Liver (tissue), 9 donors: Measurements from ENCODE around the gene PEF1. TPM values are rescaled to one million over a fixed set of nuclear protein-coding genes. Genes with fewer than 3 reads are reported as not detected.

Experiments
- DNase-seq: peaks from one replicate; pipeline ENCODE4 v3.0.0-alpha.2; 2017; ENCODE audit warnings: low spot score
- H3K27ac ChIP-seq, 2 donors: one replicate each; pipeline ENCODE4 v1.7.0; 2013; ENCODE audit warnings: inconsistent platforms in 2 of 2, low read length in 2 of 2, control low read depth in 1 of 2, low read depth in 1 of 2, mild to moderate bottlenecking in 1 of 2
- H3K27me3 ChIP-seq, 4 donors: one replicate each; pipeline versions ENCODE4 v1.6.1 to v1.7.0; 2013; ENCODE audit warnings: low read length in 3 of 4, inconsistent platforms in 1 of 4, mild to moderate bottlenecking in 1 of 4, moderate library complexity in 1 of 4; ENCODE audit not compliant: control insufficient read depth in 4 of 4, insufficient read depth in 4 of 4
- H3K36me3 ChIP-seq, 4 donors: one replicate each; pipeline versions ENCODE4 v1.6.1 to v1.7.0; 2013; ENCODE audit warnings: low read length in 3 of 4, mild to moderate bottlenecking in 3 of 4, low read depth in 1 of 4, moderate library complexity in 1 of 4; ENCODE audit not compliant: control insufficient read depth in 4 of 4, insufficient read depth in 3 of 4
- H3K4me1 ChIP-seq, 4 donors: one replicate each; pipeline versions ENCODE4 v1.6.1 to v1.7.0; 2013; ENCODE audit warnings: low read length in 3 of 4, mild to moderate bottlenecking in 3 of 4, moderate library complexity in 1 of 4; ENCODE audit not compliant: control insufficient read depth in 4 of 4, insufficient read depth in 4 of 4
- H3K4me3 ChIP-seq, 3 donors: one replicate each; pipeline versions ENCODE4 v1.6.1 to v1.7.0; 2013; ENCODE audit warnings: low read length in 3 of 3, control low read depth in 1 of 3, low read depth in 1 of 3, mild to moderate bottlenecking in 1 of 3
- H3K9ac ChIP-seq, 2 donors: one replicate each; pipeline ENCODE4 v1.7.0; 2013; ENCODE audit warnings: low read length in 2 of 2, mild to moderate bottlenecking in 2 of 2, moderate library complexity in 2 of 2, control low read depth in 1 of 2, low read depth in 1 of 2
- H3K9me3 ChIP-seq, 4 donors: one replicate each; pipeline versions ENCODE4 v1.6.1 to v1.7.0; 2013; ENCODE audit warnings: low read length in 3 of 4; ENCODE audit not compliant: control insufficient read depth in 4 of 4
- ATF3 ChIP-seq: IDR thresholded peaks from 2 replicates; pipeline ENCODE4 v1.6.1; 2016; ENCODE audit warnings: antibody characterized with exemption
- CTCF ChIP-seq: fragments of 150-350 bp; IDR thresholded peaks from 2 replicates; pipeline ENCODE4 v1.5.1; 2017; ENCODE audit warnings: improper control_type of control experiment, low read depth, low read length; ENCODE audit not compliant: missing input control
- EGR1 ChIP-seq, 2 donors: IDR thresholded peaks; 2 replicates each; pipeline ENCODE4 v1.6.1; 2016 to 2018; ENCODE audit warnings: antibody characterized with exemption in 2 of 2, low read depth in 2 of 2
- FOXA2 ChIP-seq: IDR thresholded peaks from 2 replicates; pipeline ENCODE4 v1.6.1; 2016; ENCODE audit warnings: antibody characterized with exemption
- GABPA ChIP-seq, 2 donors: IDR thresholded peaks in 1 of 2; conservative IDR thresholded peaks in 1 of 2; 2 replicates each; pipeline ENCODE4 v1.6.1; 2016; ENCODE audit warnings: antibody characterized with exemption in 2 of 2, mild to moderate bottlenecking in 1 of 2, moderate library complexity in 1 of 2
- HNF4A ChIP-seq, 2 donors: conservative IDR thresholded peaks; 2 replicates each; pipeline ENCODE4 v1.6.1; 2016; ENCODE audit warnings: antibody characterized with exemption in 2 of 2, mild to moderate bottlenecking in 2 of 2
- HNF4G ChIP-seq: IDR thresholded peaks from 2 replicates; pipeline ENCODE4 v1.6.1; 2016; ENCODE audit warnings: antibody characterized with exemption
- NR2F2 ChIP-seq: IDR thresholded peaks from 2 replicates; pipeline ENCODE4 v1.6.1; 2016; ENCODE audit warnings: antibody characterized with exemption
- RAD21 ChIP-seq, 2 donors: IDR thresholded peaks; 2 replicates each; pipeline ENCODE4 v1.6.1; 2016; ENCODE audit warnings: antibody characterized with exemption in 2 of 2, mild to moderate bottlenecking in 2 of 2
- REST ChIP-seq: IDR thresholded peaks from 2 replicates; pipeline ENCODE4 v1.6.1; 2016; ENCODE audit warnings: antibody characterized with exemption, mild to moderate bottlenecking
- RXRA ChIP-seq, 2 donors: IDR thresholded peaks; 2 replicates each; pipeline ENCODE4 v1.6.1; 2017 to 2018; ENCODE audit warnings: antibody characterized with exemption in 2 of 2, mild to moderate bottlenecking in 1 of 2
- SP1 ChIP-seq: IDR thresholded peaks from 2 replicates; pipeline ENCODE4 v1.6.1; 2018; ENCODE audit warnings: antibody characterized with exemption, mild to moderate bottlenecking
- TAF1 ChIP-seq: conservative IDR thresholded peaks from 2 replicates; pipeline ENCODE4 v1.6.1; 2016; ENCODE audit warnings: antibody characterized with exemption, mild to moderate bottlenecking
- YY1 ChIP-seq: IDR thresholded peaks from 2 replicates; pipeline ENCODE4 v1.6.1; 2016; ENCODE audit warnings: antibody characterized with exemption, mild to moderate bottlenecking
- WGBS: extraction: QIAGEN DNeasy Blood & Tissue Kit; methylation state at CpG from one replicate; pipeline ENCODE4 v1.1.7; 2013; 5-methylcytosine and 5-hydroxymethylcytosine counted together
- polyA plus RNA-seq, 2 donors: library from polyadenylated mRNA; stranded (reverse) in 1 of 2; unstranded in 1 of 2; fragments of 200-250 nt in 1 of 2; fragments of >200 nt in 1 of 2; fragmentation: Nextera tagmentation in 1 of 2; extraction: Ambion mirVana in 1 of 2; gene quantifications; one replicate each; pipeline versions ENCODE4 v1.2.1 to v1.2.3, GENCODE V29; 2013 to 2015
- total RNA-seq, 2 donors: library from RNA; depleted of rRNA; stranded (reverse); fragments of >200 nt; gene quantifications; one replicate each; pipeline ENCODE4 v1.2.3, GENCODE V29; 2014
- donor health status: healthy.
- donor health status: healthy.
- donor health status: healthy.
- donor health status: healthy.
- donor health status: healthy.

The PEF1 gene
- total and polyA plus RNA-seq, 4 donors = 27.7 to 46.8 (median 32.2) TPM

- Histone ChIP-seq H3K36me3 (no peaks in the 10 kb centered on the region), H3K27ac (no peak overlapping the region)
- 89% methylated on average over 11 of the region's 11 CpGs for WGBS
These were observed 26.5 kb upstream of the PEF1 start for GRCh38 chr1:31671147-31671546.

GRCh38 chr1:31670593-31670964, 25.9 kb upstream of the PEF1 start:
- Histone ChIP-seq H3K36me3 (no peaks in the 10 kb centered on the region), H3K4me1 (peaks cover 0 to 9% (median 2%) of the 10 kb centered on the region in 4 donors), H3K4me3 (no peak overlapping the region), H3K9ac (no peak overlapping the region), H3K9me3 (no peaks in the 10 kb centered on the region), H3K27ac (no peak overlapping the region), H3K27me3 (no peaks in the 10 kb centered on the region)
- DNase-seq = no peak
- TF ChIP-seq NR2F2 (no peak), FOXA2 (no peak), EGR1 (IDR thresholded peaks at IDR 0.05; ENCODE audit: low read depth in 2 of 2) (no peak), ATF3 (no peak), GABPA (IDR thresholded peaks at IDR 0.05 in 1 of 2, conservative IDR thresholded peaks at IDR 0.05 in 1 of 2) (no peak), REST (no peak), SP1 (no peak), RXRA (IDR thresholded peaks at IDR 0.05) (no peak), RAD21 (IDR thresholded peaks at IDR 0.05) (no peak), YY1 (no peak), TAF1 (no peak)
- WGBS = 70% methylated on average over 6 of the region's 6 CpGs

More at GRCh38 chr1:31671147-31671546, 26.5 kb upstream of the PEF1 start:
- DNase-seq = no peak
- TF ChIP-seq HNF4A (conservative IDR thresholded peaks at IDR 0.05) = no peak
- H3K4me1 ChIP-seq = peaks cover 0 to 9% (median 2%) of the 10 kb centered on the region in 4 donors
- no peak overlapping the region for H3K4me3 ChIP-seq
- no peak overlapping the region for H3K9ac ChIP-seq
- no peaks in the 10 kb centered on the region for H3K27me3 ChIP-seq
- H3K9me3 ChIP-seq = no peaks in the 10 kb centered on the region

DNA sequence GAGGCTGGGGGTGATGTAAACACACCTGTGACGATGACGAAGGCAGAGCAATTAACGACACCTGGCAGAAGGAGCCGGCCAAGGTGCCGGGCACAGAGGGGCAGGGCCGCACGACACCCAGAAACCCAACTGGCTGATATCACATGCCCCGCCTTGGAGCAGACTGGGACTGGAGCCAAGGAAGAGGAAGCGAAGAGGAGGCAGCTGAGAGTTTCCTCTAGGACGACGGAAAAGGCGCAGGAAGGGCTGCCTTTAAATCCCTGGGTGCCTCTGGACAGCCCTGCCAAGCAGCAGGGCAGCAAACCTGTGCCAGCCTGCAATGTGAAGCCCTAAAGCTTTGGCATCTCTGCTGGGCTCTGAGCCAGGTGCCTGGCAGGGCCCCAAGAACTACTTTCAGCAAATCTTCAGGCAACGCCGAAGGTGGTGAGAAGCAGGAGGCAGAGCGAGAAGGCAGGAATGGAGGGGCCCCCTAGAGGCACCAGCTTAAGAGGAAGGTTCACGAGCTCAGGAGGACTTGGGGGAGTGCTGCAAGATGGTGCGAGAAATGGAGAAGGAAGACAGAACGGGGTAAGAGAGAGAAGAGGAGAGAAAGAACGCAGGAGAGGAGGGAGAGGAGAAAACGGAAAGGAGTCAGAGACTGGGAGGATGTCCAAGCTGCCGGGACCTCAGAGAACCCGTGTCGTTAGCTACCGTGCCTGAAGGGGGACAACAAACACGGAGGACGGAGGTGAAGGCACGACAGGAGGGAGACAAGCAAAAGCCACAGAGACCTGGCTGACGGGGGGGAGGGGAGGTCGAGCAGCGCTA, 25.3 kb upstream of the PEF1 start:
- H3K4me1 ChIP-seq = peaks cover 0 to 9% (median 2%) of the 10 kb centered on the region in 4 donors
- no peaks in the 10 kb centered on the region for H3K9me3 ChIP-seq
- no peak for DNase-seq
- H3K4me3 ChIP-seq = no peak overlapping the region
- no peak overlapping the region for H3K9ac ChIP-seq
- no peak overlapping the region for H3K27ac ChIP-seq
- no peaks in the 10 kb centered on the region for H3K27me3 ChIP-seq
- no peaks in the 10 kb centered on the region for H3K36me3 ChIP-seq
- WGBS = 12% methylated on average over 30 of the region's 30 CpGs
- TF ChIP-seq RXRA (IDR thresholded peaks at IDR 0.05) (no peak), HNF4G (no peak), CTCF (no peak), RAD21 (IDR thresholded peaks at IDR 0.05) (peak; percentile 22 to 51), ATF3 (no peak)
